H4 (cell line): ENCODE data around the gene GATAD2B. TPM values are rescaled to one million over a fixed set of nuclear protein-coding genes. Genes with fewer than 3 reads are reported as not detected.
"Not testable (repeated sequence)": the region's sequence is repeated elsewhere in the genome, so short reads cannot be mapped to it uniquely, and the experiment has no call there.

Source experiments
- DNase-seq: peaks from one replicate; pipeline ENCODE4 v3.0.0-alpha.2; 2015; ENCODE audit warnings: low spot score
- total RNA-seq: library from RNA; depleted of rRNA; stranded (reverse); fragments of >200 nt; shearing (Covaris generic); gene quantifications from 2 replicates; pipeline ENCODE4 v1.2.3, GENCODE V29; 2014

The GATAD2B gene
- total RNA-seq, 1 experiment from 2014 or later, result 7.2 TPM

DNA sequence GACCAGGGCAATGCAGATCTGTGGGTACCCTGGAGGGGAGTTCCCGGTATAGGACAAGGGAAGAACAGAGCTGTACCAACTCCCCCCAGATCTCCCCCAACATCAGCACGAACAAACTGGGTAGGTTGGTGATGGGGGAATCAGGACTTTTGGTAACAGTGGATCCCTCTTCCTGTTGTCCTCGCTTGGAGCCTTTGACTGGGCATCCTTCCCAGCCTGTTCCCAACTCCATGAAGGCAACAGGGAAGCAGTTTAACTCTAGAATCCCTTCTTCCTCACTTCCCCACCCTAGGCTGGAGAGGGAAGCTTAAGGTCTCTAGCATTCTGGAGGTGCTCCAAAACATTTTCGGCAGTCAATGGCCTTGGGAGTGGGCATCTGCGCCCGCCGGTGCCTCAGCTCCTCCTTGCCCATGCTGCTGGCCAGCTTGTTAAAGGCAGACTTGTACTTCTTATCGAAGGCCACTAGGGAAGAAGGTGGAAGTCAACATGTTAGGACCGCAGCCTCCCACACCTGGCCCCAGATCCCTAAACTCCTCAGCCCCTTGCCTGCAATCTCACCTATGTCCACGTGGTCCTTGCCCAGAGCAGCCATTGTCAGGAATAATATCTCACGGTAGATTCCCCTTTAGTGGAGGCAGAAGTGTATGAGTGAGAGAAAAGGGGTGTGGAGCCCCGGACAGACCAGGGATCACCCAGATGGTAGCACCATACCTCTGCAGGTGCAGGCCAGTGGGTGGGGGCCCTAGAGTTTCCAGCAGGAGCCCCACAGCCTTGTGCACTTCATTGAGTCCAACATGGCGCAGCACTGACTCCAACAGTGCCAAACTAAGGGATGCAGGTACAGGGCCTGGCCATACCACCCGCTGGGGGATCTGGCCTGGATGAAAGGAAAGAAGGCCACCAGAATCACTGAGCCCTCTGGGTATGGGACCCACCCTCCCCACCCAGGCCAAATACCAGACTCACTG lies 7.5 kb upstream of the GATAD2B start:
- no peak for DNase-seq

DNA sequence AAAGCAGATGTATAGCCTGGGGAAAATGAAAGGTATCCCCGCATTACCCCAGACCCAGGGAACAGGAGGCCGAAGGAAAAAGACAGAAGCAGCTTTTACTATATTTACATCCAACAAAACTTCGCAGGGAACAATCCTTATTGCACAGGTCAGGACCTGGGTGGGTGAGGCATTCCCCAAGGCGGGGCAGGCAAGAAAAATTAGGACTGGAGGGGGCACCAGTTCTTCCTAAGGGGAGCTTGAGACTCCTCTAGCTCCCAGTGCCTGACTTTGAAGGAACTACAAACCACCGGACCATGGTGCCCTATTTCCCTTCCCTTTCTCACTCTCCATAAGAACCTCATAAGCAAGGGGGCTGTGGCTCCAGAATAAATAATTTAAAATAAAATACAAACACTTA lies 6.7 kb upstream of the GATAD2B start:
- no peak for DNase-seq

DNA sequence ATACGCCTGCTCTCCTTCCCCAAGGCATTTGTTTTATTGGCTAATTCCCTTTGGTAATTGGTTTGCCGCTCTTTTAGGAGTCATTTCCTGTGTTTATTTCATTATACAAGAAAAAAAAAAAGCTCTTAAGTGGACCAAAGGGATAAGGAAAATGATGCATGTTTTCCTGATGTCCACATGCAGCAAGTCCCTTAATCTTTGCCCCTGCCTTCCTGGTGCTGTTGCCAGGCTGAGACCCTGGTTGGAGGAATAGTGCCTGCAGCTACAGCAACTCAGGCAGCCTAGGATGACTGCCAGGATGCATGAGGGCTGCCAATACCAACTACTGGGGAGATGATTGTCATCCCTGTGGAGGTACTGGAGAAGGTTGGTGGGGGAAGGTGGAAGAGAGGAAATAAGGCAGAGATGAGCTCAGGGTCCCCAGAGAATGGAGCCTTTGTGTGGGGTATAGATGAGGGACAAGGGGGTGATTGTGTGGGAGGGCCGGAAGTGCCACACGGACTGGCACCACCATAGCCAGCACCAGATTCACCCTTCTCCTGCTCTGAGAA lies 6.1 kb upstream of the GATAD2B start:
- no peak for DNase-seq

DNA sequence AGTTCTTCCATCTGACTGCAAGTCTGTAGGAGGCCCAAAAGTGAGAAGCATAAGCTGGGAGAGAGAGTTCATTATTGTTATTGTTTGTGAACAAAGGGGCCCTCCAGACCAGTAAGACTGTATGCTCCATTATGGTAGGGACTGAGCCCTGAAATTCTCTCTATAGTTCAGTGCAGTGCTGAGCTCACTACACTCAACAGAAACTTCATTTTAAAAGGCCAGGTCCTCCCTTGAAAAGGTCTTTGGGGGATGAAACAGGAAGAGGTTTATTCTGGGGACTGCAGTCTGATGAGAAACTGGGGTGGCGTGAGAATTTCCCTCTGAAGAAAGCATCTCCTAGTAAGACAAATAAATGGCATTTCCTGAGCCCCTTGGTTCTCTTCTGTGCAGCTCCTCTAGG lies 5.5 kb upstream of the GATAD2B start:
- no peak for DNase-seq

DNA sequence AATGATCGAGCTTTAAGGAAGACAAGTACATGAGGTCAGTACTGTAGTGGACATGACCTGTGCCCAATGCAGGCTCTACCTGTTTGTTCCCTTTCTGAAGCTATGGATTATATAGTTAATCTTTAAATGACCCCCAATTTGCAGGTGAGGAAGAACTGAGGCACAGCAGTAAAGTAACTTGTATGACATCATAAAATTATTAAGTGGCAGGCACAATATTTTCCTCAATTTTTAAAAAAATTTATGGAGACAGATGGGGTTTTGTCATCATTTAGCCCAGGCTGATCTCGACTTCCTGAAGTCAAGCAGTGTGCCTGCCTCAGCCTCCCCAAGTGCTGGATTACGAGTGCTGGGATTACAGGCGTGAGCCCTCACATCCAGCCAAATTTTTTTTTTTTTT lies 3.6 kb upstream of the GATAD2B start:
- DNase-seq, result no peak

DNA sequence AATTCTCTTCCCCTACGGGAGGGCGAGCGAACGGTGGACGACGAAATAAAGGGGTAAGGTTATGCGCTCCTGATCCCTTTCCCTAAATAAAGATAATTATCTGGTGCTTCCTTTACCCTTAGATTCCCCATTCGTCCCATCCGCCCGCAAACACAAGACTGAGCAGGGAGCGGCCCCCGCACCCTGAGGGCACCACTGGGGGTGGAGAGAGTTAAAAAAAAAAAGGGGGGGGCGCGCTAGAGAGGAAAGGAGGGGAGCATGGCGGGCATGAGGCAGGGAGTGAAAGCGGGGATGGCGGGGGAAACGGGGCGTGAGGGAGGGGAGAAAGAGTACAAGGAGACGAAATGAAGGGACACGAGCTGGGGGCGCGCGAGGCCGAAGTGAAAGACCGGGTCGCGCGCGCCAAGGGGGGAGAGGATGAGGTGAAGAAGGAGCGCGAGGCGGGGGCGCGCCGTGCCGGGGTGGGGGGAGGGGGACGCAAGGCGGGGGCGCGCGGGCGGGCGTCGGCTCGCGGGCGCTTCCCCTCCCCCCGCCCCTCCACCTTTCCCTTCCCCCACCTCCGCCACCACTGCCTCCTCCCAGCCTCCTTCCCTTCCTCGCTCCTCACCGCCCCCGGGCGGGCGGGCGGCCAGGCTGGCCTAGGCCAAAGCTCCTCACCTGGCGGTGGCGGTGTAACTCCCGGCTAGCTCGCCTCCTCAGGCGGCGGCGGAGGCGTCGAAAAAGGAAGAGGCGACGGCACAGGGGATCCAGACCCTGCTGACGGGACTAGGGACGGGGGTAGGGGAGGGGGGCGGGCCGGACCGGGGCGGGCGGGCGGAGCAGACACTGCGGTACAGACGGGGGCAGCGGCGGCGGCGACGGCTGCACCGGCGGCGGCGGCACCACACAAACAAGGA lies 448 bp downstream of the GATAD2B start:
- no peak for DNase-seq

DNA sequence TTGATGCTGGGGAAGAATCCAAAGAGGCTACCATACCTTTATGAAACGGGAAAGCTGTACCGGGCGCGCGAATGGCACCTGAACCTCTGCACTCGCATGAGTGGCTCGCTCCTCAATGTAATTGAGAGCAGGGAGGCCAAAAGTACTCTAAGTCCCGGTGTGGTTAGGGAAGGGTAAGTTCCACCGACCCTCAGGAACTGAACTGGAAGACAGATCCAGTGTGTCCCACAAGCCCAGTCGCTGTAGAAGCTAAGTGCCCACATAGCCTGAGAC lies 1.0 kb downstream of the GATAD2B start:
- DNase-seq, result no peak

DNA sequence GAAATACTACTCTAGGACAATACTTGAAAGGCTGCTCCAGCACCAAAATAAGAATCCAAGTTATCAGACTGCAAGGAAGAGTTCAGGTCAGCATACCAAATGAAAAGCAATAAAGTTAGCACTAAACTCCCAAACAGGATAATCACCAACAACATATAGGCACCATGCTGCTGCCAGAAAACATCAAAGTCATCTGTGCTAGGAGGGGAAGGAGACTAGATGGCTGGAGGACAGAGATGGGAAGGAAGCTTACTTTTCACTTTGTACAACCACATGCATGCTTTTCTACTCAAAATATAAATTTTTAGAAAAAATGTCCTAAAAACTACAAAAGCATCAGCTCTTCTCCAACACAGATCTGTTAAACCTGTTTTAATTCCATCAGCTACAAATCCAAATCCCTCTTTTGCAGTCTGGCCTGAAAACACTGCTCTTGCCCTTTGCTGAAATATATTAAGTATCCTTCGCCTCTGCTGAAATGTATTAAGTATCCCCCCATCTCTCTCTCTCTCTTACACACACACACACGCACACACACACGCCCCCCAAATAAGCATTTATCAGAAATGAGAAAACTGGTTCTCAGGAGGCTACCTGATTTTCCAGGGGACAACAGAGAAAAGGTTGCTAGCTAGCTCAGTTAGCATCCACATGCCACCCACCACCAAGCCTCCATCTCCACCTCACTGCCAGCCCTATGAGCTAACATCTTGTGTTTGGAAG lies 1.5 kb downstream of the GATAD2B start:
- DNase-seq, result no peak

DNA sequence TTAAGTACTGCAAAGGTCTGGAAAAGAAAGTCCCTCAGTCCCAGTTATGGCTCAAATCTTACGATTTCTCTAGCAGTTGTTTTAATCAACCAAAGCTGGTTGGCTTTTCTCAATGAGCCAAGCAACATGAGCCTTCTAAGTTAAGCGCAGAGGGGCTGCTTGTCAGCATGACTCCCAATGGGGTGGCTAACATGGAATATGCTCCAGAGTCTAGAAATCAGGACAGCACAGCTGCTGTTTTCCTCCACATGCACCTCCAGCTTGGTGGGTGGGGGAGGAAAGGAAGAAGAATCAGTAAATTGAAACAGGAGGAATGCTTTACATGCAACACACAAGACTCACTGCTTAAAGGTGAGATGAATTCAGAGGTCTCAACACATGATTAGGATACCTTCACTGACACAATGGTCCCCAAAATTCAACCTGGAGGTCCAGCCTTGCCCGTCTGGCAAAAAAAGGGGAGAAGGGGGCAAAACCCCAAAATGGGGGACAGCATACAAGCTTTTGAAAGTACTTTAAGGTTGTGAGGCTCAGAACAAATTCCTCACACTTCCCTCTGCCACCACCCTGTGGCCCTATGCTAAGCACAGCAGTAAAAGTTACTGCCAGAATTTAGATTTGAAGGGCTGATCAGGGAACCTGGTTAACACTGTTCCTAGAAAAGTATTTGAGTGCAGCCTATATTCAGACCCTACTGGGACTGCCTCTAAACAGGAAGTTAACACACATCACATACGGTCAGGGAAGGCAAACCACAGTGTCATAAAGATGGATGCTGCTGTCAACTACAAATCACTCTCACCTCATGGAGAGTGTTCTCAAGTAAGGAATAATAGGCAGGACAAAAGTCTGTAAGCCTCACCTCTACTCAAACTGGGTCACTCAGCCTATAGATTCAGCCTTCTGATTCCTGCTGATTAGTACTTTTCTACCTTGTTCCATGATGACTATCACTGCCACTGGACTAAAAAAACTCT lies 2.6 kb downstream of the GATAD2B start:
- no peak for DNase-seq

DNA sequence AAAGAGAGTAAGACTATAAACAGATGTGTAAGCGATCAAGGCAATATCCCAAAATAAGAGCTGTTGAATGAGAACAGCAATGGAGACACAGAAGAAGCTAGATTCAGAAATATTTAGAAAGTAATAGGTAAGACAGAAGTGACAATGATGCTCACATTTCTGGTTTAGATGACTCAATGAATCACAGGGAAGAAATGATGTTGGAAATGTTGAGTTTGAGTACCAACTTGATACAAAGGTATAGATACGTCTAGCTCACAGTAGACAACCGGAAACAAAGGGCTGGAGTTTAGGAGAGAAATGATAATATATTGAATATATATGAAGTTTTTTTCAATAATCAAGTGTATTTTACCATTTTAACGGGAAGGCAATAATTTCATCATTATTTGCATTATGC lies 6.5 kb downstream of the GATAD2B start:
- DNase-seq, result no peak

DNA sequence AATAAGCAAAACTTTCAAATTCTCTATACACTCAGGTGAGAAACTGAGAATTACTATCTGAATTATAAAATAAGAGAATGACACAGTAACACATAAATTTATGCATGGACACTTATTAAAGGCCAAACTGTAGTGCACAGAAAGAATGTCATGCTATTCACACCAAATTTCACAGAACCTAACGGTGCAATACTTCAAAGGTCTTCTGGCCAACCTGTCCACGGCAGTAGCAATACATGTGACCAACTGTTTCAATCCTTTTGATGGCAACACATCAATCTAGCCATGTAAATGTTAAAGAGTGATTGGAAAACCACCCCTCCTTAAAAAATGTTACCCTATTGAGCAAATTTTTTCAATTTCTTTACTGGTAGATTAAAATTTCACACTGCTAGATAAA lies 10.4 kb downstream of the GATAD2B start:
- DNase-seq, result no peak

DNA sequence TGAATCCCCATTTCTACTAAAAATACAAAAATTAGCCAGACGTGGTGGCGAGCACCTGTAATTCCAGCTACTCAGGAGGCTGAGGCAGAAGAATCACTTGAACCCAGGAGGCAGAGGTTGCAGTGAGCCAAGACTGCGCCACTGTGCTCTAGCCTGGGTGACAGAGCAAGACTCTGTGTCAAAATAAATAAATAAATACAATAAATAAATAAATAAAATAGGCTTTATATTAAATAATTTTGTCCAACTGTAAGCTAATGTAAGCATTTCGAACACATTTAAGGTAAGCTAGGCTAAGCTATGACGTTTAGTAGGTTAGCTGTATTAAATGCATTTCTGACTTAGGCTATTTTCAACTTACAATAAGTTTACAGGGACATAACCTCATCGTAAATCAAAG lies 12.2 kb downstream of the GATAD2B start:
- not testable (repeated sequence) for DNase-seq

DNA sequence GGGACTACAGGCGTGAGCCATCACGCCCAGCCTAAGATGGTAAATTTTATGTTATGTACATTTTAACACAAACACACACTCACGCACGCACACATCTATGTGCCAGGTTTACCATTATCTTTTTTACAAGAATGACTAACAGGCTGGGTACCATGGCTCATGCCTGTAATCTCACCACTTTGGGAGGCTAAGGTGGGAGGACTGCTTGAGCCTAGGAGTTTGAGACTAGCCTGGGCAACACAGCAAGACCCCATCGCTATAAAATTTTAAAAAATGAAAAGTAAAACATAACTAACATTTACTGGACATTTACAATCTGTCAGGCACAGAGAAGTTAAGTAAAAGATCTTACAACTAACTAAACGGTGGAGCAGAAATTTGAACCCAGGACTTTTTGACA lies 14.7 kb downstream of the GATAD2B start:
- DNase-seq, result no peak

DNA sequence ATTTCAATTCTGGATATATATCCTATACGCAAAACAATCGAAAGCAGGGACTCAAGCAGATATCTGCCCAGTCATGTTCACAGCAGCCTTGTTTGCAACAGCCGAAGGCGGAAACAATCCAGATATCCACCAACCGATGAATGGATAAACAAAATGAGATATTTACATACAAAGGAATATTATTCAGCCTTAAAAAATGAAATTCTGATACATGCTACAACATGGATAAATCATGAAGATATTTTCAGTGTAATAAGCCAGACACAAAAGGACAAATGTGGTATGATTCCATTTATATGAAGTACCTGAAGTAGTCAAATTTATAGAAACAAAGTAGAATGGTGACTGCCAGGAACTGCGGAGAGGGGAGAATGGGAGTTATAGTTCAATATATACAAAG lies 15.6 kb downstream of the GATAD2B start:
- no peak for DNase-seq

DNA sequence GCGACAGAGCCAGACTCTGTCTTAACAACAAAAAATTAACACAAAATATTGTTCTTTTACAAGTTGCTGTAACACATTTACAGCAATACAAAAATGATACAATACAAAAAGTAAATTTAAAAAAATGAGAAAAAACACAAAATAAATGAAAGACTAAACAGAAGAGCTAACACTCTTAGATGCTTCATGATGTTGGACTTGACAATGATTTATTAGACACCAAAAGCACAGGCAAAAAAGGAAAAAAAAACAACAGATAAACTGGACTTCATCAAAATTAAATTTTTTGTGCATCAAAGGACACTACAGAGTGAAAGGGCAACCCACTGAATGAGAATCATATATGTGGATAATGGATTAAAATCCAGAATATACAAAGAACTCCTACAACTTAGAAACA lies 16.4 kb downstream of the GATAD2B start:
- no peak for DNase-seq

DNA sequence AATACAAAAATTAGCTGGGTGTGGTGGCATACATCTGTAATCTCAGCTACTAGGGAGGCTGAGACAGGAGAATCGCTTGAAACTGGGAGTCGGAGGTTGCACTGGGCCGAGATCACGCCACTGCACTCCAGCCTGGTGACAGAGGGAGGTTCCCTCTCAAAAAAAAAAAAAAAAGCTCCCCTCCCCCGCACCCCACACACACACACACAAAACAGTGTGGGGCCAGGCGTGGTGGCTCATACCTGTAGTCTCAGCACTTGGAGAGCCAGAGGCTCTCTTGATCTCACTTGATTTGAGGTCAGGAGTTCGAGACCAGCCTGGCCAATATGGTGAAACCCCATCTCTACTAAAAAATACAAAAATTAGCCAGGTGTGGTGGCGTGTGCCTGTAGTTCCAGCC lies 16.9 kb downstream of the GATAD2B start:
- not testable (repeated sequence) for DNase-seq

DNA sequence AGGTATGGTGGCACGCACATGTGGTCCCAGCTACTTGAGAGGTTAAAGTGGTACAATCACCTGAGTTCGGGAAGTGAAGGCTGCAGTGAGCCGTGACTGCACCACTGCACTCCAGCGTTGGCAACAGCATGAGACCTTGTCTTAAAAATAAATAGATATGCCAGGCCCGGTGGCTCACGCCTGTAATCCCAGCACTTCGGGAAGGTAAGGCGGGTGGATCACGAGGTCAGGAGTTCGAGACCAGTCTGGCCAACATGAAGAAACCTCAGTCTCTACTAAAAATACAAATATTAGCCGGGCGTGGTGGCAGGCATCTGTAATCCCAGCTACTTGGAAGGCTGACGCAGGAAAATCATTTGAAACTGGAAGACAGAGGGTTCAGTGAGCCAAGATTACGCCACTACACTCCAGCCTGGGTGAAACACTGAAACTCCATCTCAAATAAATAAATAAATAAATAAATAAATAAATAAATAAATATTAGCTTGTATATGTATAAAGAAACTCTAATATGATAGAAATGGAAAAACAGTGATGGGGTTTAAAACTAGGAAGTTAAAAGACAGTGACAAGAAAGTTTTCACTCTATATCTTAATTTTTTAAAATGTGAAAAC lies 18.8 kb downstream of the GATAD2B start:
- no peak for DNase-seq

DNA sequence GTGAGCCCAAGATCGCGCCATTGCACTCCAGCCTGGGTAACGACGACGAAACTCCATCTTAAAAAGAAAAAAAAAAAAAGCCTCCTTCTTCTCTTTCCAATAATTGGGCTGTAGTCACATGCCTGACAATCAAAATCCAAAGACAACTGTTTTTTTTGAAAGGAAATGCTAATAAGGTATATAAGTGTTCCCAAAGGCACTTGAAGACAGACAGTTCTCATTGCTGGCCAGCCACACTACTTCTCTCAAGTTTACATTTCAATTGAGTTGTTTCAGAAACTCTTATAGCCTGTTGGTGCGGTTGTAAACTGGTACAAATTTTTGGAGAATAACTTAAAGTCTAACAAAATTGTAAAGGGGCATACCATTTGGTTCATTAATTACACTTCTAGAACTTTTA lies 23.3 kb downstream of the GATAD2B start:
- no peak for DNase-seq

DNA sequence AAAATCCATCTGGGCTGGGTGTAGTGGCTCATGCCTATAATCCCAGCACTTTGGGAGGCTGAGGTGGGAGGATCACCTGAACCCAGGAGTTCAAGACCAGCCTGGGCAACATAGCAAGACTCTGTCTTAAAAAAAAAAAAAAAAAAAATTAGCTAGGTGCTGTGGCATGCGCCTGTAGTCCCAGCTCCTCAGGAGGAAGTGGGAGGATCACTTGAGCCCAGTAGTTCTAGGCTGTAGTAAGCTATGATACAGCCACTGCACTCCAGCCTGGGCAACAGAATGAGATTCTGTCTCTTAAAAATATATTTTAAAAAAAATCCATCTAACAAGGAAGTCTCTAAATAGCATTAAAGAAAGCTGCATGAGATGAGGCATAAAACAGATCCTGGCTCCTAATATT lies 26.9 kb downstream of the GATAD2B start:
- not testable (repeated sequence) for DNase-seq

DNA sequence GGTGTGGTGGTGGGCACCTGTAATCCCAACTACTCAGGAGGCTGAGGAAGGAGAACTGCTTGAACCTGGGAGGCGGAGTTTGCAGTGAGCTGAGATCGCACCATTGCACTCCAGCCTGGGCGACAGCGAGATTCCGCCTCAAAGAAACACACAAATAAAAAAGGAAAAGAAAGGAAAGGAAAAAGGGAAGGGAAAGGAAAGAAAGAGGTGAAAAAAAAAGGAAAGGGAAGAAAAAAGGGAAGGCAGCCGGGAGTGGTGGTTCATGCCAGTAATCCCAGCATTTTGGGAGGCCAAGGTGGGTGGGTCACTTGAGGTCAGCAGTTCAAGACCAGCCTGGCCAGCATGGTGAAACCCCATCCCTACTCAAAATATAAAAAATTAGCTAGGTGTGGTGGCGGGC lies 31.7 kb downstream of the GATAD2B start:
- DNase-seq, result not testable (repeated sequence)
